Measurements from ENCODE around the gene FAU. TPM values are rescaled to one million over a fixed set of nuclear protein-coding genes. Genes with fewer than 3 reads are reported as not detected.
"Not testable (repeated sequence)": the region's sequence is repeated elsewhere in the genome, so short reads cannot be mapped to it uniquely, and the experiment has no call there.

The FAU gene
- polyA plus RNA-seq (ENCODE audit: insufficient read length in 4 of 4), result 100 to 1,000 TPM; 558 to 873 (median 611) TPM

GRCh38 chr11:65121865-65122696 is at the start of gene FAU, which contains the start of gene MRPL49:
TSS of gene FAU (minus strand) at chr11:65122134. CDS start at chr11:65121813, 321 bp downstream.
TSS of gene MRPL49 (plus strand) at chr11:65122321. CDS start at chr11:65122347, 26 bp downstream.
- peak; percentile 93 to 96 (median 96) for DNase-seq (ENCODE audit: low read depth in 4 of 4, low spot score in 3 of 4)

- no peak for DNase-seq (ENCODE audit: low read depth in 4 of 4, low spot score in 3 of 4)
Measured at GRCh38 chr11:65170058-65170534, 48.2 kb upstream of the FAU start, which contains the start of gene SPDYC. TSS of gene SPDYC (plus strand) at chr11:65170233. CDS start at chr11:65171358, 1,125 bp downstream.

GRCh38 chr11:65169164-65169641 is 47.3 kb upstream of the FAU start:
- DNase-seq (ENCODE audit: low read depth in 4 of 4, low spot score in 3 of 4), result no peak

DNA sequence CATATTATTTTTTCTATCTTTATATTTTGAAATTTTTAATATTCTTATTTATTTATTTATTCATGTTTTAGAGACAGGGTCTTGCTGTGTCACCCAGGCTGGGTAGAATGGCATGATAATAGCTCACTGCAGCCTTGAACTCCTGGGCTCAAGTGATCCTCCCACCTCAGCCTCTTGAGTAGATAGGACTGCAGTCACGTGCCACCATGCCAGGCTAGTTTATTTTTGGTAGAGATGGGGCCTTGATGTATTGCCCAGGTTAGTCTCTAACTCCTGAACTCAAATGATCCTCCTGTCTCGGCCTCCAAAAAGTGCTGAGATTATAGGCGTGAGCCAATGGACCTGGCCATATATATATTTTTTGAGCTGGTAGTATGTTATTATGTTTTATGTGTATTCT is 45.7 kb upstream of the FAU start:
- DNase-seq (ENCODE audit: low read depth in 4 of 4, low spot score in 3 of 4), result no peak

GRCh38 chr11:65166893-65167292 is 45.0 kb upstream of the FAU start:
- DNase-seq (ENCODE audit: low read depth in 4 of 4, low spot score in 3 of 4), result no peak

GRCh38 chr11:65165410-65166317 is 43.7 kb upstream of the FAU start:
- no peak for DNase-seq (ENCODE audit: low read depth in 4 of 4, low spot score in 3 of 4)

- DNase-seq (ENCODE audit: low read depth in 4 of 4, low spot score in 3 of 4), result no peak
Measured at GRCh38 chr11:65163684-65164083, 41.8 kb upstream of the FAU start.

GRCh38 chr11:65160643-65161042 is 38.7 kb upstream of the FAU start:
- no peak for DNase-seq (ENCODE audit: low read depth in 4 of 4, low spot score in 3 of 4)

DNA sequence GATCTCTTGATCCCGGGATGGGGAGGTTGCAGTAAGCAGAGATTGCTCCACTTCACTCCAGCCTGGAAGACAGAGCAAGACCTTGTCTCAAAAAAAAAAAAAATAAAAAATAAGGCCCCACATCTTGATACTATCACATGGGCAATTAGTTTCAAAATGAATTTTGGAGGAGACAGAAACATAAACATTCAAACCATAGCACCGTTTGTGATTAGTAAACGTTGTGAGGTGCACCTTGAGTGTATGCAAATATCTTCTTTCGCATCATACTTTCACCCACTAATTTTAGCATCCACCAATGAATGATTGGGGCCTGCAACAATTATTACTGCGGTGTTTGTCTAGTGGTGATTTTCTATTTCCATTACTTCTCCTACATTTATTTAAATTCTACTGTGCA is 37.1 kb upstream of the FAU start:
- no peak for DNase-seq (ENCODE audit: low read depth in 4 of 4, low spot score in 3 of 4)

DNA sequence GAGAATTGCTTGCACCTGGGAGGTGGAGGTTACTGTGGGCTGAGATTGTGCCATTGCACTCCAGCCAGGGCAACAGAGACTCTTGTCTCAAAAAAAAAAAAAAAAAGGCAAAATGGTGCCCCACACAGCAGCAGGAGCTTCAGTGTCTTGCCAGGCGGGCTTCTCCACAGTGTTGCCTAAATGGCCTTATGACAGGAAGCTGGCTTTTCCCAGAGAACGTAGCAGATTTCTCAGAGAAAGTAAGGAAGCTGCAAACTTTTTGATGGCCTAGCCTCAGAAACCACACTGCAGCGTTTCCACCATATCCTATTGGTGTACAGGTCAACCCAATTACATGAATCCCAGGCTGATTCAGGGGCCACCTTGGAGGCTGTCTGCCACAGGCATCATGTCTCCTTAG is 35.4 kb upstream of the FAU start:
- no peak for DNase-seq (ENCODE audit: low read depth in 4 of 4, low spot score in 3 of 4)

- DNase-seq (ENCODE audit: low read depth in 4 of 4, low spot score in 3 of 4), result no peak
Measured at GRCh38 chr11:65156926-65157325, 35.0 kb upstream of the FAU start.

DNA sequence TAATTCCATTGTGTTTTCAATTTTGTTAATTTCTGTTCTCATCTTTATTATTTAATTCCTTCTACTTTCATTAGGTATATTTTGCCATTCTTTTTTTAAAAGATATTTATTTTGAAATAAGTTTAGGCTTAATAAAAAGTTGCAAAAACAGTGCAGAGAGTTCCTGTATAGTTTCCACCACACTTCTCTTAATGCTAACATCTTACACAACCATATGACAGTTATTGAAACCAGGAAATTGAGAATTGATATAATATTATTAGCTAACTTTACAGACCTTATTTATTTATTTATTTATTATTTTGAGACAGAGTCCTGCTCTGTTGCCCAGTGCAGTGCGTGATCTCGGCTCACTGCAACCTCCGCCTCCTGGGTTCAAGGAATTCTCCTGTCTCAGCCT is 34.3 kb upstream of the FAU start:
- DNase-seq (ENCODE audit: low read depth in 4 of 4, low spot score in 3 of 4), result no peak

- DNase-seq (ENCODE audit: low read depth in 4 of 4, low spot score in 3 of 4), result no peak
Measured at GRCh38 chr11:65152122-65152521, 30.2 kb upstream of the FAU start.

DNA sequence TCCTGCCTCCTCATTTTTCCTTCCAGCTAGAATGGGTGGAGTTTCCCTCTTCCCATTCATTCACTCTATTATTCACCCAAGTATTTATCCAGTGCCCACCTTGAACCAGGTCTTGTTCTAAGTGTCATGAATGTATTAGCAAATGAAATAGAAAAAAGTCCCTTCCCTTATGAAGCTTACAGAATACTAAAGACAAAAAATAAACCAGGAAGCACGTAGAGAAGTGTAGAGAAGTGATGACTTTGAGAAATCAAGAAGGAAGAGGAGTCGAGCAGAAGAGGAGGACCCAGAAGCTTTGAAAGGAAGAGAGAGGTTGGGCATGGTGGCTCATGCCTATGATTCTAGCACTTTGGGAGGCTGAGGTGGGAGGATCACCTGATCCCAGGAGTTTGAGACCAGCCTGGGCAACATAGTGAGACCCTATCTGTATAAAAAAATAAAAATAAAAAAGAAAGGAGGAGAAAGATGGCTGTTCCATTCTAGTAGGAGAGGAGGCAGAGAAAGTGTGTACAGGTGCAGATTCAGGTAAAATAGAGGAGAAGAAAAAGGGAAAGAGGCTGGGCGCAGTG is 29.5 kb upstream of the FAU start:
- no peak for DNase-seq (ENCODE audit: low read depth in 4 of 4, low spot score in 3 of 4)

GRCh38 chr11:65150509-65151299 is 28.8 kb upstream of the FAU start:
- no peak for DNase-seq (ENCODE audit: low read depth in 4 of 4, low spot score in 3 of 4)

GRCh38 chr11:65150131-65150508 is 28.2 kb upstream of the FAU start:
- not testable (repeated sequence) for DNase-seq (ENCODE audit: low read depth in 4 of 4, low spot score in 3 of 4)

GRCh38 chr11:65148657-65149056 is 26.7 kb upstream of the FAU start:
- no peak for DNase-seq (ENCODE audit: low read depth in 4 of 4, low spot score in 3 of 4)

GRCh38 chr11:65147352-65148075 is 25.6 kb upstream of the FAU start:
- no peak for DNase-seq (ENCODE audit: low read depth in 4 of 4, low spot score in 3 of 4)

- no peak for DNase-seq (ENCODE audit: low read depth in 4 of 4, low spot score in 3 of 4)
Measured at GRCh38 chr11:65141896-65142494, 20.1 kb upstream of the FAU start.
